Ishikawa (cell line): ENCODE data around the gene KIF16B.

Experiments used
- CEBPB ChIP-seq: IDR thresholded peaks from 2 replicates; pipeline ENCODE4 v1.6.1; 2012
- CREB1 ChIP-seq: IDR thresholded peaks from 2 replicates; pipeline ENCODE4 v1.6.1; 2012; ENCODE audit warnings: low read depth
- EGR1 ChIP-seq: IDR thresholded peaks from 2 replicates; pipeline ENCODE4 v1.6.1; 2012
- EP300 ChIP-seq: IDR thresholded peaks from 2 replicates; pipeline ENCODE4 v1.6.1; 2012; ENCODE audit warnings: borderline replicate concordance
- FOXM1 ChIP-seq: IDR thresholded peaks from 2 replicates; pipeline ENCODE4 v1.6.1; 2012; ENCODE audit warnings: low read depth, borderline replicate concordance
- MAX ChIP-seq: IDR thresholded peaks from 2 replicates; pipeline ENCODE4 v1.6.1; 2012
- NFIC ChIP-seq: IDR thresholded peaks from 2 replicates; pipeline ENCODE4 v1.6.1; 2012
- RAD21 ChIP-seq: IDR thresholded peaks from 2 replicates; pipeline ENCODE4 v1.6.1; 2012; ENCODE audit warnings: low read depth
- REST ChIP-seq: IDR thresholded peaks from 2 replicates; pipeline ENCODE4 v1.6.1; 2012; ENCODE audit warnings: low read depth, mild to moderate bottlenecking
- TAF1 ChIP-seq: IDR thresholded peaks from 2 replicates; pipeline ENCODE4 v1.6.1; 2012; ENCODE audit warnings: low read depth, mild to moderate bottlenecking
- TCF12 ChIP-seq: IDR thresholded peaks from 2 replicates; pipeline ENCODE4 v1.6.1; 2012; ENCODE audit warnings: low read depth
- TEAD4 ChIP-seq: IDR thresholded peaks from 2 replicates; pipeline ENCODE4 v1.6.1; 2012
- USF1 ChIP-seq: IDR thresholded peaks from 2 replicates; pipeline ENCODE4 v1.6.1; 2012
- YY1 ChIP-seq: IDR thresholded peaks from 2 replicates; pipeline ENCODE4 v1.6.1; 2012; ENCODE audit warnings: low read depth
- ZBTB7A ChIP-seq: IDR thresholded peaks from 2 replicates; pipeline ENCODE4 v1.6.1; 2012; ENCODE audit warnings: low read depth

Gene KIF16B

GRCh38 chr20:16378712-16379370, 194.4 kb downstream of the KIF16B start:
- TF ChIP-seq CEBPB (no peak), ZBTB7A (no peak), TCF12 (no peak), EGR1 (no peak)

- TF ChIP-seq TCF12 = no peak
- no peak for TF ChIP-seq CEBPB
- TF ChIP-seq RAD21 = no peak
These were observed 195.1 kb downstream of the KIF16B start for GRCh38 chr20:16378122-16378521.

- TF ChIP-seq MAX (no peak), TAF1 (no peak), TCF12 (no peak), EP300 (no peak), EGR1 (no peak), RAD21 (no peak), USF1 (no peak), FOXM1 (no peak)
These were observed 203.8 kb downstream of the KIF16B start for GRCh38 chr20:16369441-16369840.

GRCh38 chr20:16368645-16369292, 204.5 kb downstream of the KIF16B start:
- TF ChIP-seq FOXM1 = no peak
- TF ChIP-seq RAD21 = no peak
- TF ChIP-seq CREB1 = no peak
- TF ChIP-seq CEBPB = no peak
- TF ChIP-seq YY1 = no peak
- TF ChIP-seq ZBTB7A = no peak
- TF ChIP-seq USF1 = no peak
- no peak for TF ChIP-seq EGR1
- no peak for TF ChIP-seq TEAD4
- TF ChIP-seq EP300 = no peak
- no peak for TF ChIP-seq REST
- TF ChIP-seq NFIC = no peak
- no peak for TF ChIP-seq MAX
- TF ChIP-seq TAF1 = no peak

- TF ChIP-seq TCF12 = no peak
- no peak for TF ChIP-seq TAF1
- no peak for TF ChIP-seq TEAD4
- TF ChIP-seq USF1 = no peak
- no peak for TF ChIP-seq EGR1
- TF ChIP-seq ZBTB7A = no peak
- TF ChIP-seq RAD21 = no peak
These were observed 205.2 kb downstream of the KIF16B start for GRCh38 chr20:16367948-16368560.

GRCh38 chr20:16366529-16366928, 206.7 kb downstream of the KIF16B start:
- TF ChIP-seq MAX (no peak), FOXM1 (no peak), TEAD4 (no peak), CEBPB (no peak), CREB1 (no peak), ZBTB7A (no peak), RAD21 (no peak), REST (no peak), USF1 (no peak), TAF1 (no peak), YY1 (no peak), TCF12 (no peak), NFIC (no peak), EP300 (no peak), EGR1 (no peak)
